HepG2 (cell line): ENCODE measurements around the gene NFKBIZ. TPM values are rescaled to one million over a fixed set of nuclear protein-coding genes. Genes with fewer than 3 reads are reported as not detected.

ENCODE experiments used
- FOXP1 ChIP-seq, 2 experiments: fragments of 450-650 bp in 1 of 2; IDR thresholded peaks; 2 replicates each; pipeline ENCODE4 v1.6.1; 2017 to 2018; ENCODE audit warnings: antibody characterized with exemption in 1 of 2
- GTF2F1 ChIP-seq: fragments of 150-350 bp; IDR thresholded peaks from 2 replicates; pipeline ENCODE4 v1.6.1; 2014; ENCODE audit warnings: low read length
- HOMEZ ChIP-seq: IDR thresholded peaks from 2 replicates; pipeline ENCODE4 v1.6.1; 2016; ENCODE audit warnings: low read depth
- KLF11 ChIP-seq: IDR thresholded peaks from 2 replicates; pipeline ENCODE4 v1.6.1; 2016; ENCODE audit warnings: missing compliant biosample characterization
- LRRFIP1 ChIP-seq: sonication (generic); formaldehyde crosslinking; conservative IDR thresholded peaks from 2 replicates; pipeline ENCODE4 v1.4.0; 2020; ENCODE audit warnings: missing genetic modification reagents
- NKX3-1 ChIP-seq: sonication (generic); formaldehyde crosslinking; IDR thresholded peaks from 2 replicates; pipeline ENCODE4 v1.5.0; 2020; ENCODE audit warnings: missing genetic modification reagents
- SMARCC2 ChIP-seq: fragments of 450-650 bp; IDR thresholded peaks from 2 replicates; pipeline ENCODE4 v1.6.1; 2017; ENCODE audit warnings: antibody characterized with exemption, mild to moderate bottlenecking
- ZBTB21 ChIP-seq: sonication (generic); formaldehyde crosslinking; IDR thresholded peaks from 2 replicates; pipeline ENCODE4 v1.4.0; 2020; ENCODE audit warnings: missing genetic modification reagents
- ZBTB3 ChIP-seq: sonication (generic); formaldehyde crosslinking; IDR thresholded peaks from 2 replicates; pipeline ENCODE4 v1.4.0; 2020; ENCODE audit warnings: low read depth, mild to moderate bottlenecking, moderate library complexity, missing genetic modification reagents, borderline replicate concordance
- ZBTB46 ChIP-seq: sonication (generic); formaldehyde crosslinking; IDR thresholded peaks from 2 replicates; pipeline ENCODE4 v1.4.0; 2020; ENCODE audit warnings: mild to moderate bottlenecking, missing genetic modification reagents, borderline replicate concordance
- ZHX1 ChIP-seq: sonication (generic); formaldehyde crosslinking; IDR thresholded peaks from 2 replicates; pipeline ENCODE4 v1.8.1; 2022; ENCODE audit warnings: low read depth, mild to moderate bottlenecking, missing genetic modification reagents
- ZNF17 ChIP-seq: sonication (generic); formaldehyde crosslinking; IDR thresholded peaks from 2 replicates; pipeline ENCODE4 v1.5.0; 2020; ENCODE audit warnings: mild to moderate bottlenecking, missing genetic modification reagents
- ZNF280D ChIP-seq: sonication (generic); formaldehyde crosslinking; IDR thresholded peaks from 2 replicates; pipeline ENCODE4 v1.5.1; 2020; ENCODE audit warnings: mild to moderate bottlenecking, missing genetic modification reagents
- ZNF747 ChIP-seq: sonication (generic); formaldehyde crosslinking; IDR thresholded peaks from 2 replicates; pipeline ENCODE4 v1.8.1; 2023; ENCODE audit warnings: missing genetic modification reagents, mild to moderate bottlenecking, borderline replicate concordance
- ZNF800 ChIP-seq: sonication (generic); formaldehyde crosslinking; IDR thresholded peaks from 2 replicates; pipeline ENCODE4 v1.4.0; 2020; ENCODE audit warnings: missing genetic modification reagents
- ZNF839 ChIP-seq: sonication (generic); formaldehyde crosslinking; IDR thresholded peaks from 2 replicates; pipeline ENCODE4 v1.4.0; 2020; ENCODE audit warnings: missing genetic modification reagents, mild to moderate bottlenecking, borderline replicate concordance
- polyA plus RNA-seq, 8 experiments: library from polyadenylated mRNA; depleted of rRNA in 3 of 8; stranded (reverse) in 7 of 8; unstranded in 1 of 8; fragments of >200 nt; fragmentation: Illumina TruSeq in 4 of 8; extraction: Trizol in 4 of 8; gene quantifications; 2 replicates each; pipeline versions ENCODE4 v1.2.1 to v1.2.3, GENCODE V29; 2011 to 2016; ENCODE audit warnings: low read depth in 4 of 8, missing spikeins in 1 of 8, mixed read lengths in 1 of 8; ENCODE audit not compliant: insufficient read depth in 1 of 8
- total RNA-seq, 5 experiments: library from RNA; depleted of rRNA; stranded (reverse); fragments of >200 nt; fragmentation: Illumina TruSeq; extraction: Trizol; gene quantifications; 2 replicates each; pipeline ENCODE4 v1.2.3, GENCODE V29; 2016; ENCODE audit warnings: low read depth in 1 of 5

The NFKBIZ gene
- total and polyA plus RNA-seq, 2 of the 13 experiments (the other 11 are each of a cell fraction or from before 2014, with no cell fraction given), result 25.9 to 60.6 TPM

GRCh38 chr3:101848326-101848725 is 988 bp upstream of the NFKBIZ start (continued):
- TF ChIP-seq GTF2F1 (no peak), NKX3-1 (CRISPR knock-in tag) (no peak), LRRFIP1 (CRISPR knock-in tag) (no peak), SMARCC2 (no peak), FOXP1 (IDR thresholded peaks at IDR 0.05) (no peak), FOXP1 (CRISPR knock-in tag; IDR thresholded peaks at IDR 0.05) (peak; percentile 56; the same call in 1 of the 2 replicates), ZNF747 (CRISPR knock-in tag) (no peak), ZNF17 (CRISPR knock-in tag) (no peak), ZHX1 (CRISPR knock-in tag) (no peak), ZBTB46 (CRISPR knock-in tag) (no peak), ZBTB3 (CRISPR knock-in tag) (no peak), ZNF280D (CRISPR knock-in tag) (no peak), ZBTB21 (CRISPR knock-in tag) (no peak), ZNF800 (CRISPR knock-in tag) (no peak), KLF11 (CRISPR knock-in tag) (no peak), ZNF839 (CRISPR knock-in tag) (no peak), HOMEZ (no peak)
